Measurements from ENCODE around the gene OCA2.

GRCh38 chr15:27821273-27821672 is 277.8 kb downstream of the OCA2 start:
- TF ChIP-seq ZNF274 (IDR thresholded peaks at IDR 0.05; ENCODE audit: low read depth, low read length): no peak
- TF ChIP-seq YY1 (IDR thresholded peaks at IDR 0.05; ENCODE audit: insufficient read depth, insufficient read length): no peak
- no peak for TF ChIP-seq SUZ12 (IDR thresholded peaks at IDR 0.05; ENCODE audit: extremely low read depth, insufficient read depth, insufficient read length)

Measured in NT2/D1 (cell line).